Measurements from ENCODE around the gene ARHGAP1. TPM values are rescaled to one million over a fixed set of nuclear protein-coding genes. Genes with fewer than 3 reads are reported as not detected.
"Not testable (repeated sequence)": the region's sequence is repeated elsewhere in the genome, so short reads cannot be mapped to it uniquely, and the experiment has no call there.

The ARHGAP1 gene
- total RNA-seq, 4 donors from 2014 or later, result 30.8 to 57.9 (median 47.7) TPM

- H3K4me3 ChIP-seq (replicated peaks in 1 of 3), result no peak overlapping the region
- WGBS, 2 donors, result 33 to 53% methylated on average over 8 to 10 of the region's 10 CpGs
- H3K36me3 ChIP-seq, result peaks cover 38 to 44% of the 10 kb centered on the region in 2 donors
- intact Hi-C loops (cut with DNase I), result no loop called here
- H3K9me3 ChIP-seq, result no peaks in the 10 kb centered on the region
- peak overlapping the region; percentile 55 to 60 (median 57) for H3K27ac ChIP-seq
- peak; percentile 86 to 89 for DNase-seq
- peaks cover 37 to 63% of the 10 kb centered on the region in 2 donors for H3K4me1 ChIP-seq
- no peak for TF ChIP-seq POLR2A (IDR thresholded peaks at IDR 0.05)
- TF ChIP-seq, protein P1, sequence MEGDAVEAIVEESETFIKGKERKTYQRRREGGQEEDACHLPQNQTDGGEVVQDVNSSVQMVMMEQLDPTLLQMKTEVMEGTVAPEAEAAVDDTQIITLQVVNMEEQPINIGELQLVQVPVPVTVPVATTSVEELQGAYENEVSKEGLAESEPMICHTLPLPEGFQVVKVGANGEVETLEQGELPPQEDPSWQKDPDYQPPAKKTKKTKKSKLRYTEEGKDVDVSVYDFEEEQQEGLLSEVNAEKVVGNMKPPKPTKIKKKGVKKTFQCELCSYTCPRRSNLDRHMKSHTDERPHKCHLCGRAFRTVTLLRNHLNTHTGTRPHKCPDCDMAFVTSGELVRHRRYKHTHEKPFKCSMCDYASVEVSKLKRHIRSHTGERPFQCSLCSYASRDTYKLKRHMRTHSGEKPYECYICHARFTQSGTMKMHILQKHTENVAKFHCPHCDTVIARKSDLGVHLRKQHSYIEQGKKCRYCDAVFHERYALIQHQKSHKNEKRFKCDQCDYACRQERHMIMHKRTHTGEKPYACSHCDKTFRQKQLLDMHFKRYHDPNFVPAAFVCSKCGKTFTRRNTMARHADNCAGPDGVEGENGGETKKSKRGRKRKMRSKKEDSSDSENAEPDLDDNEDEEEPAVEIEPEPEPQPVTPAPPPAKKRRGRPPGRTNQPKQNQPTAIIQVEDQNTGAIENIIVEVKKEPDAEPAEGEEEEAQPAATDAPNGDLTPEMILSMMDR (IDR thresholded peaks at IDR 0.05), result no peak
- H3K27me3 ChIP-seq, result no peaks in the 10 kb centered on the region
Measured at GRCh38 chr11:46671958-46672315, 28.5 kb downstream of the ARHGAP1 start.

GRCh38 chr11:46670521-46670920 lies 29.9 kb downstream of the ARHGAP1 start:
- peaks cover 40 to 45% of the 10 kb centered on the region in 2 donors for H3K36me3 ChIP-seq
- H3K27me3 ChIP-seq; H3K9me3 ChIP-seq; DNase-seq; H3K27ac ChIP-seq; H3K4me3 ChIP-seq (replicated peaks in 1 of 3); intact Hi-C loops (cut with DNase I): not testable (repeated sequence)
- H3K4me1 ChIP-seq, result peaks cover 39 to 59% of the 10 kb centered on the region in 2 donors
- WGBS, 2 donors, result 96 to 97% methylated on average over 3 of the region's 3 CpGs

DNA sequence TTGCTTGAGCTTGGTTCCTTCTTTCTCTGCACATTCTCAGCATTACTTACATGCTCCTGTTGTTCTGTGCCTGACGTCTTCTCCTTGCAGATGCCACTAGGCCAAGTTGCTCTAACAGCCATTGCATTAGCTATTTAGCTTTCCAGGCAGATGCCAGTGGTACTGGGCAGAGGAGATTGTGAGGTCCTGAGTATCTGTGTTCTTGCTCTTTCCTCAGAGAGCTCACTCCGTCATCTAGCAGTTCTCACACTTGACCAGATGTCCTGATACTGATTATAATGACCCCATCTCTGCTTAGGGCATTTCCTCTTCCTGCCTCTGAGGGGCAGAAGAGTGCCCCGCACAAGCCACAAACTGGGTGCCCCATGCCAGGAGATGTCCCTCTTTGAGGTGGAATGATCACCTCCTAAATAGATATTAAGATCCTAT lies 30.7 kb downstream of the ARHGAP1 start:
- Histone ChIP-seq H3K9me3 (no peaks in the 10 kb centered on the region), H3K36me3 (peaks cover 46 to 49% of the 10 kb centered on the region in 2 donors), H3K27me3 (no peaks in the 10 kb centered on the region), H3K4me1 (peaks cover 31 to 51% of the 10 kb centered on the region in 2 donors), H3K27ac (no peak overlapping the region), H3K4me3 (replicated peaks in 1 of 3) (no peak overlapping the region)
- no peak for DNase-seq
- intact Hi-C loops (cut with DNase I), result no loop called here
- 83 to 92% methylated on average over 3 of the region's 3 CpGs for WGBS, 2 donors
- TF ChIP-seq, protein P1 (IDR thresholded peaks at IDR 0.05), result no peak
- no peak for TF ChIP-seq POLR2A (IDR thresholded peaks at IDR 0.05)

DNA sequence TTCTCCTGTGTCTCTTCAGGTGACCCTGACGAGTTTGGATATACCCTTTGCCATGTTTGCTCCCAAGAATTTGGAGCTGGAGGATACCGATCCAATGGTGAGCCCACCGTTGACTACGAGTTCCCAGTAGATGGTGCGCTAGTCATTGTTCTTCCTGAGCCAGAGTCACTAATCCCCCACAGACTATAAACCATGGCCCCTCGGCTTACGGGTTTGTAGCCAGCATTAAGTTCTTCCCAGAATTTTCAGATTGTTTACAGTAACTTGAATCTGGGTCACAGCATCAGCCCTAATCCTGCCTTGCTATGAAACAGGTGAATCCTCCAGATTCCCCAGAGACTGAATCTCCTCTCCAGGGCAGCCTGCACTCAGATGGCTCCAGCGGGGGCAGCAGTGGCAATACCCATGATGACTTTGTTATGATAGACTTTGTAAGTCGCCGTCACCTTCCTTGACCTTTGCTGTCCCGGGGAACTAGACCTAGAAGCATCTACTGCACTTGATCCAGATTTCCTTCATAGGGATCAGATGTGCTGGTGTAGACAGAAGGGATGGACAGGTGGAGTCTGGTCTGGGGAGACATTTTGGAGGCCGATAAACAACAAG lies 31.8 kb downstream of the ARHGAP1 start:
- no peaks in the 10 kb centered on the region for H3K27me3 ChIP-seq

DNA sequence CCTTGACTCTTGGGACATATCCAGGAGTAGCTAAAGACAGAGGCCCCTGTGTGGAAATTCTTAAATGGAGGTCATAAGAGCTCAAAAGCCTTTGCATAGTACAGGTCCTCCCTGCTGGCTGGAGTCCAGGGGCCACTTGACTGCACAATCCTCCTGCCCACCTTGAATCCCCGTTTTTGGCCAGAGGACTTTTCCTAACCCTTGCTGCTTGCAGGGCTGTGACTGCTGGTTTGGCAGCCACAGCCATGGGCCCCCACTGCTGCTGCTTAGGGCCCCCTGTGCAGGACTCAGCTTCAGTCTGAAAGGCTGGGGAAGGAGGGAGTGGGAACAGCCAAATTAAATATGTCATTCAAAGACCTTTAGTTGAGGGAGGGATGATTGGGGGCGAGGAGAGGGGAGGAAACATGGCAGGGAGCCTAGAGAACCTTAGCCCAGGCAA lies 33.4 kb downstream of the ARHGAP1 start:
- Histone ChIP-seq H3K27ac (peak overlapping the region; percentile 46 to 73 (median 60)), H3K4me3 (replicated peaks in 1 of 3) (no peak overlapping the region), H3K9me3 (no peaks in the 10 kb centered on the region), H3K36me3 (peaks cover 37 to 39% of the 10 kb centered on the region in 2 donors), H3K27me3 (no peaks in the 10 kb centered on the region), H3K4me1 (peaks cover 16 to 27% of the 10 kb centered on the region in 2 donors)
- DNase-seq, result peak; percentile 83 to 84
- no peak for TF ChIP-seq POLR2A (IDR thresholded peaks at IDR 0.05)
- TF ChIP-seq, protein P1 (IDR thresholded peaks at IDR 0.05), result no peak
- intact Hi-C loops (cut with DNase I), result no loop called here
- 17 to 33% methylated on average over 2 of the region's 2 CpGs for WGBS, 2 donors

More for the DNA sequence above, 31.8 kb downstream of the ARHGAP1 start:
- no peak overlapping the region for H3K4me3 ChIP-seq (replicated peaks in 1 of 3)
- intact Hi-C loops (cut with DNase I), result no loop called here
- peaks cover 21 to 39% of the 10 kb centered on the region in 2 donors for H3K4me1 ChIP-seq
- H3K36me3 ChIP-seq, result peaks cover 46% of the 10 kb centered on the region in 2 donors
- 92% methylated on average over 12 of the region's 12 CpGs for WGBS, 2 donors
- H3K9me3 ChIP-seq, result no peaks in the 10 kb centered on the region
- no peak for TF ChIP-seq POLR2A (IDR thresholded peaks at IDR 0.05)
- TF ChIP-seq, protein P1 (IDR thresholded peaks at IDR 0.05), result no peak
- DNase-seq, result no peak
- peak overlapping the region in 1 of 3 donors; percentile 73 for H3K27ac ChIP-seq

Data from thyroid gland (tissue), 4 donors.